ENCODE results near the gene EGF.
"Not testable (repeated sequence)": the region's sequence is repeated elsewhere in the genome, so short reads cannot be mapped to it uniquely, and the experiment has no call there.

The EGF gene

GRCh38 chr4:109998867-109999584 lies 86.3 kb downstream of the EGF start:
- FAIRE-seq = peak; percentile 93

DNA sequence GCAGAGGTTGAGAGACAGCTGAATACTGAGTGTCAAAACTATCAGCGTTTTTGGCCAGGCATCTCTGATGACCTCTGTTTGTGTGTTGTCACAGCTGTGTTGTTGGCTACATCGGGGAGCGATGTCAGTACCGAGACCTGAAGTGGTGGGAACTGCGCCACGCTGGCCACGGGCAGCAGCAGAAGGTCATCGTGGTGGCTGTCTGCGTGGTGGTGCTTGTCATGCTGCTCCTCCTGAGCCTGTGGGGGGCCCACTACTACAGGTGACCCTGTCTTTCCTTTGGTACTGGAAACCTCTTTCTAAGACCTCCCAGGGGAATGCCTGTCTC lies 86.9 kb downstream of the EGF start:
- no peak for FAIRE-seq

GRCh38 chr4:110002326-110002725 lies 89.6 kb downstream of the EGF start:
- no peak for FAIRE-seq

- no peak for FAIRE-seq
Observed at GRCh38 chr4:110003401-110004187, 90.9 kb downstream of the EGF start.

DNA sequence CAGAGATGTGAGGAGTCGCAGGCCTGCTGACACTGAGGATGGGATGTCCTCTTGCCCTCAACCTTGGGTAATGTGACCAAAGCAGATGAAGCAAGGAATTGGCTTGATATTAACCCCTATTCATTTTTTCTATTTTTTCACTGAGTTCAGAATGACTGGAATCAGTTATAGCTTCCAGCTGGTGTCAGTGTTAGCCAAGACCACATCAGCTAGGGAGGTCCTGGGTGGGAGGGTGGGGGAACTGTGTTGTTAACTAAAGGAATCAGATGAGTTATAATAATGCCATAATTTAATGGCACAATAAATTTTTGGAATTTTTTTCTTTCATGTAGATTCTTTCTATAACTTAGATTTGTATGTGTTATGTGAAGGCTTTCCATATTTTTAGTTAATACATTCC lies 91.9 kb downstream of the EGF start:
- FAIRE-seq = no peak

GRCh38 chr4:110005461-110006056 lies 92.9 kb downstream of the EGF start:
- FAIRE-seq = peak; percentile 97

GRCh38 chr4:110007217-110007616 lies 94.5 kb downstream of the EGF start:
- FAIRE-seq = no peak

DNA sequence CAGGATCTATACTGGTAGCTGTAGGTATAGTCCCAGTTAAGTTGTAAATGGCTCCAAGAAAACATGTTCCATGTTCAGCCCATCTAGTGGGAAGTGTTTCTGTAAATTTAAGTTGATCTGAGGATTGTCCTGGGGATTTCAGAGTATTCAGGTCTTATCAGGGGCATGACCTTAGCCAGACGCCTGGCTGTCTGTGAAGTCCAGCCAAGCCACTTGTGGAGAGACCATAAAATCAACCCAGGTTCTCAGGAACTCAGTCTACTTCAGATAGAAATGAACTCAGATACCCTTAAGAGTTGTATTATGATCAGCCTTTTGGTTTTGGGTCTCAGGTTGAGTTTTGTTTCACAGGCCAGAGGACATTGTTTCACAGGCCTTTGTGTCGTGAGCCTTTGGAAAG lies 95.9 kb downstream of the EGF start:
- FAIRE-seq = no peak

- no peak for FAIRE-seq
Observed at GRCh38 chr4:110009550-110009949, 96.9 kb downstream of the EGF start.

DNA sequence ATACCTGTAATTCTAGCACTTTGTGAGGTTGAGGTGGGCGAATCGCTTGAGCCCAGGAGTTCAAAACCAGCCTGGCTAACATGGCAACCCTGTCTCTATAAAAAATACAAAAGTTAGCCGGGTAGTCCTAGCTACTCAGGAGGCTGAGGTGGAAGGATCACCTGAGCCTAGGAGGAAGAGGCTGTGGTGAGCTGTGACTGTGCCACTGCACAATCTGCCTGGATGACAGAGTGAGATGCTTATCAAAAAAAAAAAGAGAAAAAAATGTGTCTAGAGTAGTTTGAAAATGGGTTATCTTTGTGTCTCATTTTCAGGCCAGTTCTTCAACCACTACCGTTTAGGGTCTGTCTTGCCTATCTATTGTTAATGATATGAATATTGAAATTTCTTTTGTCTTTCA lies 98.1 kb downstream of the EGF start:
- FAIRE-seq = no peak

DNA sequence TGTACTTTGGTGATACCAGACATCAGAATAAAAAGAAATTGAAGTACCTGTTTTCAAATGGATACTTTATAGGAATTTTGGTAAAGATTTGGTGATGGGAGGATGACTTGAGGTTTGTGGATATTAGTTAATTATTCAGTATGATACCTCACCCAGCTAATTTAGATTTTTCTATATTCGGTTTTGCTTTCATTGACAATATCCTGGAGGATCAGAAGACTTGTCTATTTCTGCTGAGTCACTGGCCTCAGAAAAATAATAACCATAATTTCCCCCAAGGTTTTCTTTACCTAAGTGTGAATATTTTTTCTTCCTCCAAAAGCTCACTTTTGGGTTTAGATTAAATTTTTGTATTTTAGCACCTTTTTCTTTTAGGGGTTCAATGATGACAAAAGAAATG lies 100.2 kb downstream of the EGF start:
- FAIRE-seq = no peak

- no peak for FAIRE-seq
Observed at GRCh38 chr4:110014233-110014632, 101.5 kb downstream of the EGF start.

DNA sequence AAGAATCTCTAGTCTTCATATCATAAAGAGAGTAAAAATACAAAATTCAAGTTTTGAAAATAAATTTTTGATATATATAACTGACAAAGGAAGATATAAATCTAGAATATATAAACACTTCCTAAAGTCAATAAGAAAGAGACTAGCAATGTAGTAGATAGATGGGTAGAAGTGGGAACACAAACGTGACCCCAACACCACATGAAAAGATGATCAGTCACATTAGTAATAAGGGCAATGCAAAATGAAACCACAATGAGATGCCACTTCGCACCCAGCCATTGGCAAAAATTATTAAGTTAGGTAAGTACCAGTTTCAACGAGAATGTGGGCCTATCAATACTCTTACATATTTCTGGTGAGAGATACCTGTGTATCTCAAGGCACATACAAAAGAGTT lies 106.5 kb downstream of the EGF start:
- FAIRE-seq = no peak

GRCh38 chr4:110020139-110020538 lies 107.5 kb downstream of the EGF start:
- FAIRE-seq = no peak

- FAIRE-seq = no peak
Observed at GRCh38 chr4:110020646-110021443, 108.2 kb downstream of the EGF start.

- no peak for FAIRE-seq
Observed at GRCh38 chr4:110022457-110022856, 109.8 kb downstream of the EGF start.

- FAIRE-seq = no peak
Observed at GRCh38 chr4:110025056-110025455, 112.4 kb downstream of the EGF start.

DNA sequence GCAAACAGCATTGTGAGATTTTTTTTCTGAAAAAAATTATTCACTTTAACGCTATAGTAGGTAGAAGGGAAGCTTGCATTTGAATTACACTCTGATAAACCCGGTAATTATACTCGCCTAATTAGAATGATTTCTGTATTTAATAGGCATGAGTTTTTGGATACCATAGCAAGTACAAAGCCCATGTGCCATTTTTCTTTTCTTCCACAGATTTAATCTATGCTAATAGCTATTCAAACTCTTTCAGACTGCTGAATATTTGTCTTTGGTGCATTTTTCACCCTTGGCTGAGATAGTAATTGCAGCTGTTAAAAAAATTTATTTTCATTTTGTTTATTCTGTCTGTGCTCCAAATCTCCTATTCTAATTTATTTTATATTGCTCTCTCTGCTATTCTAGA lies 113.0 kb downstream of the EGF start:
- FAIRE-seq = no peak

DNA sequence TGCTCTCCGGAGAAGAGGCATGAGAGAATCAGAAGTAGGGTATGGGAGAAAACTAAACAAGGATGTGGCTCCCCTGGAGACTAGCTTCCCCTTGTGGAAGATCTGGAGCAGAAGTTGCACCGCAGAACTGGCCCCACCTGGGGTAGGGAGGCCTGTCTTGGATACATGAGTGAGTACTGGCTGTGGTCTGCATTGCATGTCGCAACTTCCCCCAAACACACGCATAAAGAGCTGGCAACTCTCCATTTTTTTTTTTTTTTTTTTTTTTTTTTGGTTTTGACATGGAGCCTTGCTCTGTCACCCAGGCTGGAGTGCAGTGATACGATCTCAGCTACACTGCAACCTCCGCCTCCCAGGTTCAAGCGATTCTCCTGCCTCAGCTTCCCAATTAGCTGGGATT lies 119.9 kb downstream of the EGF start:
- no peak for FAIRE-seq

DNA sequence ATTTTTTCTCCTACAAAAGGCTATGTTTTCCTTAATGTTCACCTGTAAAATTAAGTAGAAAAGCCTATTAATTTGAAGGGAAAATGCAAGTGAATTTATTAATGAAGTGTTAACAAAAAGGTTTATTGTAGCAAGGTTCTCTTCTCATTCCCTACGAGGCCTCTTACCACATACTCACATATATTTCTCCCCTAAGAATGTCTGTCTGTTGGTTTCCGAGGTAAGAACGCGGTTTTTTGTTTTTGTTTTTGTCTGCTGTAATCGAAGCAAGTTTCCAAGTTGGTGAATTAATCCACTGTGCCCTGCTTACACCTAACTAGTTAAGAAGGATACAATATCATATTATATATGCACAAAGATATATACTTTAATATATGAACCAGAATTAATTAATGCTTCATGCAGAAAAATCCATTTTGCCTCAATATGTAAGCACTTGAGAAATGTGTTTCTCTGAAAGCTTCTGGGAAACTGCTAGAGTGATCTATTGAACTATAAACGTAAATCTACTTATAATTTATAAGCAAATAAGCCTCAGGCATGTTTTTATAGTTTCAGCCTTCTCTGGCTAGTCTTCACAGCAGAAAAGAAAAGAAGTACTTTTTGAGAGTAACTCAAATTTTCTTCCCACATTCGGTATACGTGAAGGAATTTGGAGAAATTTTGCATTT lies 120.8 kb downstream of the EGF start:
- FAIRE-seq = no peak

DNA sequence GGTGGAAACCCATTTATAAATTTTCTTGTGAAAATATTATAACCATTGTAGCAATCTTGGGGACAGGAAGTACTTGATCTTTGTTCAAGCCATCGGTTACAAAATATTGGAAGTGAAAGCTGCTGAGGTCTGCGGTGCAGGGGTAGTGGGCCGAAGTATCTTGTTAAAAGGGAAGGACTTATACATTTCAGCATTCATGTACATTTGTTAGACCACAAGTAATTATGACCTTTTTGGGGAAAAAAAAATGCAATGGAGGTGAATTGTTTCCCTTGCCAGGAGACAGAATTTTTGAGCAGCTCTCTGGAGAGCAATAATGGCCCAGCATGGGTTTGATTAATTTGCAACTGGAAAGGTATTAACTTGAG lies 121.3 kb downstream of the EGF start:
- no peak for FAIRE-seq

DNA sequence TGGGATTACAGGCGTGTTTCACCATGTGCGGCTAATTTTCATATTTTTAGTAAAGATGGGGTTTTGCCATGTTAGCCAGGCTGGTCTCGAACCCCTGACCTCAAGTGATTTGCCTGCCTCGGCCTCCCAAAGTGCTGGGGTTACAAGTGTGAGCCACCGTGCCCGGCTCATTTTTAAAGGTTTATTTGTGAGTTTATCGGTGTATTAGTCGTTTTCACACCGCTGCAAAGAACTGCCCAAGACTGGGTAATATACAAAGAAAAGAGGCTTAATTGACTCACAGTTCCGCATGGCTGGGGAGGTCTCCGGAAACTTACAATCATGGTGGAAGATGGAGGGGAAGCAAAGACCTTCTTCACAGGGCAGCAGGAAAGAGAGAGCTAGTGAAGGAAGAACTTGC lies 126.5 kb downstream of the EGF start:
- not testable (repeated sequence) for FAIRE-seq

- FAIRE-seq = no peak
Observed at GRCh38 chr4:110041735-110042134, 129.1 kb downstream of the EGF start.
